GM13977 (cell line): ENCODE results near the gene CABLES1.
"Not testable (repeated sequence)": the region's sequence is repeated elsewhere in the genome, so short reads cannot be mapped to it uniquely, and the experiment has no call there.

ENCODE experiments used
- DNase-seq: peaks from one replicate; pipeline ENCODE4 v3.0.0; 2012; ENCODE audit warnings: low spot score
- in situ Hi-C: fragments of 300-500 bp; cut with MboI; formaldehyde crosslinking; loops from one replicate; pipeline ENCODE4 v1.12.0; 2022; ENCODE audit warnings: low sequenced_read_pairs, low pct_unique_long_range_greater_than_20kb, mixed read lengths, inconsistent platforms; ENCODE audit not compliant: unreplicated experiment
- TF ChIP-seq, protein P1 (sequence below): IDR thresholded peaks from 2 replicates; pipeline ENCODE4 v1.5.1; 2012; ENCODE audit warnings: mild to moderate bottlenecking, control low read depth; ENCODE audit not compliant: insufficient read depth; ENCODE audit errors: extremely low read depth, missing control alignments

Gene CABLES1

DNA sequence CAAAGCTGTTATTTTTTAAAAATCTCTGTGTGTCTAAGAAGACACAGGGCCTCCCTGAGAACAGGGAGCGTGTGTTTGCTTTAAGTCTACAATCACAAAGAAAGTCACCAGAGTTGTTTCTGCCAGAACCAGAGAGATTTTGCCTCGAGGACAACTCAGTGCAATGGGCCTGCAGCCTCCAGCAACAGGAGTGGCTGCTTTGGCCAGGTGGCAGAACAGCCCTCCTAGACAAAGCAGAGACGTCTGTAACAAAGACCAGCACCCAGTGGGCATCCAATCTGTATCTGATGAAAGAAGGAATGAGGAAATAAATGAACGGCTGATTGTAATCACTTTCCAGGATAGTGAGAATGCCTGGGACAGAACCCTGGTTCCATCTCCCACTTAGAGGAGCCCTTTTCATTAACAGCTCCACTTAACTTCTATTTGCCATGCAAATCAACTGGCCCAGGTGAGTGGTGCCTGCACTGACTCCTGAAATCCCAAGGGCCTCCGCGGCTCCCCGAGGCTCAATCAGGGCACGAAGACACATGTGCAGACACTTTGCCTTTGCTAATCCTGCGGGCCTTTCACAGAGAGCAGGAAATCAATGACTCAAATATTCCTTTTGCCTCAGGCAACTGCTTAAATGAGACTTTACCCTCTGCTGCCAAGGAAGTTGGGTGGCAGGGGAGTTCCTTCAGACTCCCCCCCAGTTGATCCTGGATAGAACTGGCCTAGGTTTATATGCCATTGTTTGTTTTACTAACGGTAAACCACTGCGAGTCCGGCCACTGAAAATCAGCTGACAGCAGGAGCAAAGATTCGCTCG, 146.5 kb downstream of the CABLES1 start:
- TF ChIP-seq, protein P1, sequence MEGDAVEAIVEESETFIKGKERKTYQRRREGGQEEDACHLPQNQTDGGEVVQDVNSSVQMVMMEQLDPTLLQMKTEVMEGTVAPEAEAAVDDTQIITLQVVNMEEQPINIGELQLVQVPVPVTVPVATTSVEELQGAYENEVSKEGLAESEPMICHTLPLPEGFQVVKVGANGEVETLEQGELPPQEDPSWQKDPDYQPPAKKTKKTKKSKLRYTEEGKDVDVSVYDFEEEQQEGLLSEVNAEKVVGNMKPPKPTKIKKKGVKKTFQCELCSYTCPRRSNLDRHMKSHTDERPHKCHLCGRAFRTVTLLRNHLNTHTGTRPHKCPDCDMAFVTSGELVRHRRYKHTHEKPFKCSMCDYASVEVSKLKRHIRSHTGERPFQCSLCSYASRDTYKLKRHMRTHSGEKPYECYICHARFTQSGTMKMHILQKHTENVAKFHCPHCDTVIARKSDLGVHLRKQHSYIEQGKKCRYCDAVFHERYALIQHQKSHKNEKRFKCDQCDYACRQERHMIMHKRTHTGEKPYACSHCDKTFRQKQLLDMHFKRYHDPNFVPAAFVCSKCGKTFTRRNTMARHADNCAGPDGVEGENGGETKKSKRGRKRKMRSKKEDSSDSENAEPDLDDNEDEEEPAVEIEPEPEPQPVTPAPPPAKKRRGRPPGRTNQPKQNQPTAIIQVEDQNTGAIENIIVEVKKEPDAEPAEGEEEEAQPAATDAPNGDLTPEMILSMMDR = no peak
- in situ Hi-C loops = no loop called here
- DNase-seq = no peak

DNA sequence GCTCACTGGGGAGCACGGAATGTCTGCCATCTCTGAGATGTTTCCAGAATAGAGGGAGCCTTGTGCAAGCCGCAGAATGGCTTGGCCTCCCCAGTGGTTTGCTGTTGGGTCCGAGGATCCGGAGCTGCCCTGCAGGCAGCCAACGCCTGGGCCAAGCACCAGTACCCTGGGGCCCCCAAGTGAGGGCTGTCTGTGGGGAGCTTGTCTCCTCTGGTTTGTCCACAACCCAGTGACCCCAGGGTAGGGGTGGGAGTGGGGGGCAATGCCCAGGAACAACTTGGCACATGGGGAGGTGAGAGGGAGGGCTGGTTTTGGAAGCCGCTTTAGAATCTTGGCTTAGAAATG, 147.1 kb downstream of the CABLES1 start:
- DNase-seq = no peak
- in situ Hi-C loops = no loop called here
- TF ChIP-seq, protein P1 = no peak

DNA sequence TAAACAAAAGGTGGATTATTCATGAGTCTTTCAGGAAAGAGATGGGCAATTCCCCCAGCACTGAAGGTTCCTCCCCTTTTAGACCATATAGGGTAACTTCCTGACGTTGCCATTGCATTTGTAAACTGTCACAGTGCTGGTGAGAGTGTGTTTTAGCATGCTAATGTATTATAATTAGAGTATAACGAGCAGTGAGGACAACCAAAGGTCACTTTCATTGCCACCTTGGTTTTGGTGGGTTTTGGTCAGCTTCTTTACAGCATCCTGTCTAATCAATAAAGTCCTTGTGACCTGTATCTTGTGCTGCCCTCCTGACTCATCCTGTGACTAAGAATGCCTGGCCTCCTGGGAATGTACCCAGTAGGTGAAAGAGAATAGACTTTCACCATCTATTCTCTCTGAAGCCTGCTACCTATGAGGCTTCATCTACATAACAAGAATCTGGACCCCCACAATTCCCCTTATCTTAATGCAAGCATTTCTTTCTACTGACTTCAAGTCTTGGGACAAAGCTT, 148.7 kb downstream of the CABLES1 start:
- TF ChIP-seq, protein P1 = no peak
- DNase-seq = no peak
- in situ Hi-C loops = no loop called here

DNA sequence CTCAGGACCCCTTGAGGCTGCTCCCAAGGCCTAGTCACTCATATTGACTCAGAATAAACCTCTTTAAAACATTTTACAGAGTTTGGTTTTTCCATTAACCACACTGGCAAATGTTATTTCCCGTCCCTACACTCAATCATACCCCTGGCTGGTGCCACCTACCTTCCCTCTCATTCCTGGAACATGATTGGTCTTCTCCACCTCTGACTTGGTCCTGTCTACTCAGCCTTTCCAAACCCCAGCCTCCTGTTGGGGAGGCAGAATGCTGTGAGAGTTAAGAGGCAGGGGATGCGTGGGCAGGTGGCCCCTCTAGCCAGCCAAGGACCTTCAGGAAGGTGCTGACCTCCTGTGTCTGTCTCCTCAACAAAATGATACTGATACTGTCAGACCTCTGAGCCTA, 149.3 kb downstream of the CABLES1 start:
- no peak for DNase-seq
- TF ChIP-seq, protein P1 = no peak
- in situ Hi-C loops = no loop called here

DNA sequence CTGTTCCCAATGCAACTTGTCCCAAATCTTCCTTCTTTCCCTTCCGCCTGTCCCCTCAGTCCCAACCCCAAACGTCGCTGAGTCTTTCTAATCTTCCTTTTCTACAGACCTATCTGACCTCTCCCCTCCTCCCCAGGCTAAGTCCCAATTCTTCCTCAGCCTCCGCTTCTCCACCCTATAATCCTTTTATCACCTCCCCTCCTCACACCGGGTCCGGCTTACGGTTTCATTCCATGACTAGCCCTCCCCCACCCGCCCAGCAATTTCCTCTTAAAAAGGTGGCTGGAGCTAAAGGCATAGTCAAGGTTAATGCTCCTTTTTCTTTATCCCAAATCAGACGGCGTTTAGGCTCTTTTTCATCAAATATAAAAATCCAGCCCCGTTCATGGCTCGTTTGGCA, 150.3 kb downstream of the CABLES1 start:
- in situ Hi-C loops, DNase-seq: not testable (repeated sequence)

DNA sequence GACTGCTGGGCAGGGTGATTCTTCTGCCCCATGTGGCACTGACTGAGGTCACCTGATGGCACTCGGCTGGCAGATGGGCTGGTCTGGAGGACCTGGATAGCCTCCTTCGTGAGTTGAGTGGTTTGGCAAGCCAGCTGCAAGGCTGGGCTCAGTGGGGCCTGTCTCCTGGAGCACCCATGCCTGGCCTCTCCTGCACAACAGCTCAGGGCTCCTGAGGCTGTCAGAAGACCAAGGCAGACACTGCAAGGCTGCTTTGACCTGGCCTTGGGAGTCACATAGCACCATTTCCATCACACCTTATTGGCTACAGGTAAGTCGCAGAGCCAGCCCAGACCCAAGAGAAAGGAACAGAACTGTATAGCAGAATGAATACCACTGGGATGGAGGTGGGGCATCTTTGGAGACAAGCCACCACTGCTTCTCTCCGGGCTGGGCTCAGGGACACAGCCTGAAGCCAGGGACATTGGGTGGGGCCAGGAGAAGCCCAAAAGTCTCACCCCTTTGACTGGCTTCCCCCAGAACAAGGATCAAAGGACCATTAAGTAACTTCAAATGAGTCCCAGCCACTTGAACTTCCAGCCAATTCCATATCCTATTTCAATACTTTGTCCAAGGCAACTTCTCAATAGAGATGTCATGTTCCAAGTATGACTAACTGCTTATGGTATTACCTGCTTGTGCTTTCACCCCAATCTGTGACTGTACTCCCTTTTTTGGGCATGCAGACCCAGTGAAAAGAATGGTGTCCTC, 156.3 kb downstream of the CABLES1 start:
- TF ChIP-seq, protein P1 = no peak
- no peak for DNase-seq

More for the DNA sequence above, 156.3 kb downstream of the CABLES1 start:
- in situ Hi-C loops = no loop called here
